HG03439 (cell line): Measurements from ENCODE around the gene KRTAP10-4.
"Not testable (repeated sequence)": the region's sequence is repeated elsewhere in the genome, so short reads cannot be mapped to it uniquely, and the experiment has no call there.

Source experiments
- ATAC-seq: cut with Tn5 transposase; IDR thresholded peaks from one replicate; pipeline ENCODE4 v1.9.1; 2021; ENCODE audit warnings: mild to moderate bottlenecking, moderate library complexity; ENCODE audit not compliant: unreplicated experiment

The KRTAP10-4 gene

DNA sequence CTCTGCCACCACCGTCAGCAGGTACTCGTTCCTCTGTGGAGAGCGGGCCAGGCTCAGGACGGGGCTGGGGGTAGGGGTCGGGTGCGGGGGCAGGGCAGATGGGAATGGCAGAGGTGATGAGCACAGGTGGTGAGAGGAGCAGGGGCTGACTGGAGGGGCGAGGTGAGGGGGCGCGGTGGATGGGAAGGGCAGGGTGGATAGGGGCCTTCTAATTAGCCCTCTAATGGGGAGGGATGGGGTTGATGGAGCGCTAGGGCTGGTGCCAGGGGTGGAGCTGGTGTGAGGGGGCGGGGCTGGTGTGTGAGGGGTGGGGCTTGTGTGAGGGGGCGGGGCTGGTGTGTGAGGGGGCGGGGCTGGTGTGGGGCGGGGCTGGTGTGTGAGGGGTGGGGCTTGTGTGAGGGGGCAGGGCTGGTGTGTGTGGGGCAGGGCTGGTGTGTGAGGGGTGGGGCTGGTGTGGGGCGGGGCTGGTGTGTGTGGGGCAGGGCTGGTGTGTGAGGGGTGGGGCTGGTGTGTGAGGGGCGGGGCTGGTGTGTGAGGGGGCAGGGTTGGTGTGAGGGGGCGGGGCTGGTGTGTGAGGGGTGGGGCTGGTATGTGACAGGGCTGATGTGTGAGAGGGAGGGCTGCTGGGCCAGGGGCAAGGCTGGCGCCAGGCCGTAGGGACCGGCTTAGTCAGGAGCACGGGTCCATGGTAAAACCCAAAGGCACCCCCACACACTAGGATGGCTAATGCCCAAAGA, 39.5 kb upstream of the KRTAP10-4 start:
- ATAC-seq, result no peak

DNA sequence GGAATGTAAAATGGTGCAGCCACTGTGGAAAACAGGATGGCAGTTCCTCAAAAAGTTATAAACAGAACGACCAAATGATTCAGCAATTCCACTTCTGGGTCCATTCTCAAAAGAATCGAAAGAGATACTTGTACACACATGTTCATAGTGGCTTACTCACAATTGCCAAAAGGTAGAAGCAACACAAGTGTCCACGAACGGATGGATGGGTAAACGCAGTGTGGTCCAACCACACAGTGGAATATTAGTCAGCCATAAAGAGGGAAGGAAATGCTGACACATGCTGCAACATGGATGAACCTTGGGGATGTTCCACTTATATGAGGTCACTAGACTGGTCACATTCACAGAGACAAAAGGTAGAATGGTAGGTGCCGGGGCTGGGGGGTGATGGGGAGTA, 38.8 kb upstream of the KRTAP10-4 start:
- no peak for ATAC-seq

DNA sequence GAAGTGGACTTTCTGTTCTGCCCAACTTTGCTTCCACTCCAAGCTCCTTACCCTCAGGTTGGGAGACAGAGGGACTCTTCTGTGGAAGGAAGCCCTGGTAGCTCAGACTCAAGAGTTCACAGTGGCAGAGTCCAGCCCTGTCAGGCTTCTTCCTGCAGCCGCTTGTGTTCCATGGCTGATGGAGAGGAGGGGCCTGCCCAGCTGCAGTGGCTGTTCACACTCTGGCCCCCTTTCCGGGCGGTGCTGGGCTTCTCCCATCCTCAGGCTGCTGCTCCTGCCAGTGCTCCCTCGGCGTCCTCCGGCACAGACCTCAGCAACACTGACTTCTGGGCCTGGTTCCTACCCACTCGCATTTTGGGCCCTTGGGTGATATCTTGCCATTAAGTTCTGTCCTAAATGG, 37.6 kb upstream of the KRTAP10-4 start:
- no peak for ATAC-seq

DNA sequence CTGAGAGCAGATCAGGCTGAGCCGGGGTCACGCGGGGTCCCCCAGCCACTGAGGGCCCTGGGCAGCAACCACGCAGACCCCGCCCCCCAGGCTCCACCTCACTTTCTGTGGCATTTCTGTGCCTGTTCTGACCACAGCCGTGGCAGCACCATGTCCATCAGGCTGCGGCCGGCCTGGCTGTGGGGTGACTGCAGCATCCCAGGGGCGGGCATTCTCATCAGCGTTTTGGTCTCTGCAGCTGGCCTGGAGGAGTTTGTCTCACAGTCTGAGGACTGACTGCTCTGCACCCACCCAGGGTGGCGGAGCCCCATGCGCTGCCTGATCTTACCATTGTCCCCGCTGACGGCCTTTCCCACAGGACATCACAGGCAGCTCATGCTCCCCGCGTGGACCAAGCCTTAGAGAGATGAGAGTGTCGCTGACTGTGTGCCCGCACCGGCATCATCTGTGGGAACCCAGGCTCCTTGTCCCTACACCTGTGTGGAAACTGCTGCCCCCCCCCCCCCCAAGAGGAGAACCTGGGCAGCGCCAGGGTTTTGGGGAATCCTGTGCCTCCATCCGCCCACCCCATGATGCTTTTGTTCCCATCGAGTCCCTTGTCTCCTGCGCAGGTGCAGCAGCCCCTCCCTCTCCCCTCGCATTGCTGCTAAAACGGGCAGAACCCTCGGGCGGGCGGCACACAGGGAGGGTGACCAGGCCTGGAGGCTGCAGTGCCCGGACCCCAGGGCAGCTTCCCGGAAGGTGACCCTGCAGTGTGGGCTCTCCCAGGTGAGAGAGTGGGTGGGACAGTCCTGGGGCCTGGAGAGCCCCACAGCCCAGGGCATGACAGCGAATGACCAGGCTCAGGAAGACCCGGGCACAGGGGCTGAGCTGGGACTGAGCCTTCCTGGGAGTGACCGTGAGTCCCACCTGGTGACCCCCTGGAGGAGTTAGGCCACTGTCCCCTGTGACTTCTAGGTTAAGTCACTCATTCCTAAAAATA, 35.3 kb upstream of the KRTAP10-4 start:
- ATAC-seq, result no peak

DNA sequence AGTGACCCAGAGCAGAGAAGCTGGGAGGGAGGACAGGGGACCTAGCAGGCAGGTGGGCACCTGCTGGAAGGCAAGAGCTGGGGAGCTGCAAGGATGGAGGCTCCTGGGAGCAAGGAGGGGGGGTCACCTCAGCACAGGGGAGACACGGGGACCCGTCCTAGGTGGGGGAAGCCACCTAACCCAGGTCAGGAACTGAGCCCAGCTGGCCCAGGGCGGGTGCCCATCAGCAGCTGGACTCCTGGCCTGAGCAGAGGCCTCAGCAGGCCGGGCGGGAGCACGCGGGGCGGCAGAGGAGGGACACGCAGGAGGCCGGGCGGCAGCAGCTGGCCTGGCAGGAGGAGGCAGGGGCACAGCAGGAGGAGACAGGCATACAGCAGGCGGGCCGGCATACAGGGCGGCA, 34.5 kb upstream of the KRTAP10-4 start:
- no peak for ATAC-seq

DNA sequence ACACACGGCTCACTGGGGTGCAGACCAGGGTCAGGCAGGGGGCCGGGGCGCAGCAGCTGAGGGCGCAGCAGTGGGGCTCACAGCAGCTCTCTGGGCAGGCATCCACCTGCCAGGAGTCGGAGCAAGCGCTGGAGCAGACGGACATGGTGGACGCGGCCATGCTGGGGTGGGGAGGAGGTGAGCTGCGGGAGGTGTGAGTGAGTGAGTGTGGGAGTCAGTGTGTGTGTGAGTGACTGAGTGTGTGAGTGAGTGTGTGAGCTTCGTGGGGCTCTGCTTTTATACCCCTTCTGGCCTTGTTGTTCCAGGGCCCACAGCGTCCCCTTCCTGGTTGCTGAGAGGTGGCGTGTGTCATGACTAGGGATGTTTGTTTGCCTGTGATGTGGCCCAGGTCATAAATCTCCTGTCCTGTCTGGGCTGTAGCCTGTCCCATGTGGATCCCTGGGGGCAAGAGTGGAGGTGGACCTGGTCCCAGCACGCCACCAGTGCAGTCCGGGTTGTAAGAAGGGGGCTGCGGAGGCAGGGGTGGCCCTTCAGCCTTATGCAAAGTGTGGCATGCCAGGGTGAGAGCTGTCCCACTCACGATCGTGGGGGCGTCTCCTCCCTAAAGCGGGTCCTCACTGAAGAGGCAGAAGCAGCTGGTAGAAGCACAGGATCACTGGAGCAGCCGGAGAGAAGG, 33.4 kb upstream of the KRTAP10-4 start, which contains the start of gene KRTAP10-1:
TSS of gene KRTAP10-1 (minus strand) at position 205 of the 676 bp plus-strand sequence. CDS start at position 160, 45 bp downstream.
- no peak for ATAC-seq

DNA sequence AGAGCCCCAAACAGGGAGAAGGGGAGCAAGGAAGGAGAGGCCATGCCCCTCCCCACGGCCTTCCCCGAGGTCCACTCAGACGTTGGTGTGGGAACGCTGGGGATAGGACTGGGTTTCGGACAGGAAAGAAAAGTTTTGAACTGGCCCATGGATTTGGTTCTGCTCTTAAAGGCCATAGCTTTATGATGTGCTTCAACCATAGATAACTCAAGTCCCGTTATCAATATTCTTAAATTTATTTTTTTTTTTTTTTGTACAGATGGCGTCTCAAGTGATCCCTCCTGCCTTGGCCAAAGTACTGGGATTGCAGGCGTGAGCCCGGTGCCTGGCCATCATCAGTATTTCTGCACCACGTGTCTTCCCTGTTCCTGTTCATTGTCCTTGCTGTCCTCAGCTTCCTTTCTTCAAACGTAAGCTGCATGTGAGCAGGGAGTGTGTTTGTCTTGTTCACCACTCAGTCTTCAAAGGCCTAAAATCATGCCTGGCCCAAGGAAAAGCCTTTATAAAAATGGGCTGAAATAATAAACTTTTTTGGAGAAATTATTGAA, 32.7 kb upstream of the KRTAP10-4 start:
- ATAC-seq, result no peak

DNA sequence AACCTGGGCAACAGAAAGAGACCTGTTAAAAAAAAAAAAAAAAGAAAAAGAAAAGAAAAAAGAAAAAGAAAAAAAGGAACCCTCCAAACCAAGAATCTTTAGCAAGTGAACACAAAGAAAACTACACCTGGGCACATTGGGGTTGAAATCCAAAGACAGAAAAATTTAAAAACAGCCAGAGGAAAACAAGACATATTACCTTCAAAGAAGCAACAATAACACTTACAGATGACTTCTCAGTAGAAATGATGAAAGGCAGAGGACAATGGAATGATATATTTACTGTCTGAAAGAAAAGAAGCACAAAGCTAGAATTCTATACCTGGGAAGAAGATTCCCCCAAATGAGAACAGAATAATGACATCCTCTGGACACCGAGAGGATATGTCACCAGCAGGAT, 30.8 kb upstream of the KRTAP10-4 start:
- ATAC-seq, result no peak

DNA sequence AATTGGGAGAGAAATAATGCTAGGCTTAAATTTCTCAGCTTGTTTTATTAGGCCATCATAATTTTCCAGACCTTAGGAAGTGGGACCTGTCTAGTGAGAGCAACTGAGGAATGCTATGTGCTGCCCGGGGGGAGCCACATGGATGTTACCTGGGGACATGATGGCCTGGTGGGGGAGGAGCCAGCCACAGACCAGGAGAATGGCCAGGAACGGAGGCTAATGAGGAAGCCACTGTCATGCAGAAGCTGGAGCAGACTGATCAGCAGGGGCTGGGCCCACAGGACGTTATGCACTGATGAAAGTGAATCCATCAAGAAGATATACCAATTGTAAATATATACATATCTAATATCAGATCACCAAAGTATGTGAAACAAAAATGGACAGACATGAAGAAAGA, 29.0 kb upstream of the KRTAP10-4 start:
- no peak for ATAC-seq

DNA sequence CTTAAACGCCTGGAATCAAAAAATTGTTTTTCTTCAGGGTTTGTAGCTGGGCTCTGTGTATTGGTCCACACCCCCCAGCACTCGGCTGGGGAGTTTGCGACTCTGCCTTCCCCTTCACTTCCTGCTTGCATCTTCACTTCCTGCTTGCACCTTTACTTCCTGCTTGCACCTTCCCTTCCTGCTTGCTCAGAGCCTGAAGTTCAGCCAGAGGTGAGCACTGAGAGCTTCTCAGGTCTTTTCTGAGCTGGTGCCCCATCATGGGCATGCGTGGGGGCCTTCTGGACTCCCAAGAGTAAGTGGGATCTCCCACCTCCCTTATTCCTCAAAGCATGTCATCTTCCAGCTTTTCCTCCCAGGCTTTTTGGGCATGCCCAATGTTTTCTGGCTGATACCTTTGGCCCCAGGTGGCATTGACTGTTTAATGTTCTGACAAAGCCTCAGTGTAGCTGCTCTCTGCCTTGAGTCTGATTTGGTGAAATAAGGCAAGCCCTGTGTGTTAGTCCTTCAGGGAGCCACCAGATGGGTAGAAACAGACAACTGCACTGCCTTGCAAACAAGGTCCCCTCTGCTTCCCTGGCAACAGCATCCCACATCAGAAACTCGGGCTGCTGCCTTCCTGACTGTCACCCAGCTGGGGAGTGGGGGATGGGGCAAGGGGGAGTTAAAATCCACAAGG, 25.7 kb upstream of the KRTAP10-4 start:
- no peak for ATAC-seq

DNA sequence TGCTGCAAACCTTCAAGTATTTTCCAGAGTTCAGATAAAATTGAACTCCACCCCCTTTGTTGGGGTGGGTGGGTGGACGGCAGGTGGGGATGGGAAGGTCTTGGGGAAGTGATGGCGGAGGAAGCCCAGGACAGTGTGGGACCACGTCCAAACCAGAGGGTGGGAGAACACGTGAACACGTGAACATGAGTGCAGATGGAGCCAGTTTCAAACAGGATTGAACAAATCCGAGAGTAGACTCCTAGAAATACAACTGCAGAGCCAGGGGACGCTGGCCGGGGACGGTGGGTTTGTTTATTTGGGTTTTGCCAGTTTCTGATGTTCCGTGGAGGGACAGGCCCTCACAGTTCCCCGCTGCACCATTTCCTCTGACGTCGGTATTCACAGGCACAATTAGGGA, 25.1 kb upstream of the KRTAP10-4 start:
- no peak for ATAC-seq

DNA sequence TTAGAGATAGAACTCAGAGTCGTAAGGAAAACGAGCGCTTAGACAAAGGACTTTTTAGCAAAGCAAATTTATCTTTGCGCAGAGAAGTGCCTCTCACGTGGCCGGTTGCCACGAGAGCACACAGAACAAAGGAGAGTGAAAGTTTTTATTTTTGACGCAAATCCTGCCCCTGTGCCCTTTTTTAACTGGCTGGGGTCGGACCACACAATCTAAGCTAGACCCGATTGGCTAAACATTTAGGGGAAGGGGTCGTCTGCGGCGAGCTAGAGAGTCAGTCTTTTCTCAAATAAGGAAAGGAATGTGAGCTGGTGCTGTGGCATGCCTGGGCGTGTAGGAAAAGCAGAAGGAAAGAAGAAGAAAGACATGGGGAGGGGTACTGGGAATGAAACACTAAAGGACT, 24.6 kb upstream of the KRTAP10-4 start:
- ATAC-seq, result no peak

DNA sequence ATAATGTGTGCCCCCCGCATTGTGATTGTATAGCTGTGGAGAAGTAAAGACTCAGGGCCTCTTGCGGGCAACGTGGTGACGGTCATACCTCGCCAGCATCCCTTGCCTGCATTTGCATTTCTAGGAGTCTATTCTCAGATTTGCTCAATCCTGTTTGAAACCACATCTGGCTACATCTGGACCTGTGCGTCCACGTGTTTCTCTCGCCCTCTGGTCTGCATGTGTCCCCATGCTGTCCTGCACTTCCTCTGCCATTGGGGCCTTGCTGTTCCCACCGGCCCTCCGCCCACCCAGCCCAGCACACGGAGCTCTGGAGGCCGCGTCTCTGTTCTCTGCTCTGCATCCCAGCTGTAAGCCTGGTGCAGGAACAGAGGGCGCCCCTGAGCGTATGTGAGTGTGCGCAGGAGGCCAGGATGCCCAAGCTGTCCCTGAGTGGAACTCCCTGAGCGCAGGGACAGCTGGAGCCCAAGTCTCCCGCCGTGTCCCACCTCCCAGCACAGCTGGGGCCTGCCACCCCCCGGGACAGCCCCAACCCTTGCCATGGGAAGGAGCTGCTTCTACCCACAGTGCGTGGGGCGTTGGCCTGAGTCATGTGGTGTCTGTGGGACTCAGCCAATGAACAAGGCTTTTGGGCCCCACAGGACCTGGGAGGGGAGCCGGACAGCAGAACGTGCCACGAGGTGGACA, 23.9 kb upstream of the KRTAP10-4 start:
- ATAC-seq, result no peak

DNA sequence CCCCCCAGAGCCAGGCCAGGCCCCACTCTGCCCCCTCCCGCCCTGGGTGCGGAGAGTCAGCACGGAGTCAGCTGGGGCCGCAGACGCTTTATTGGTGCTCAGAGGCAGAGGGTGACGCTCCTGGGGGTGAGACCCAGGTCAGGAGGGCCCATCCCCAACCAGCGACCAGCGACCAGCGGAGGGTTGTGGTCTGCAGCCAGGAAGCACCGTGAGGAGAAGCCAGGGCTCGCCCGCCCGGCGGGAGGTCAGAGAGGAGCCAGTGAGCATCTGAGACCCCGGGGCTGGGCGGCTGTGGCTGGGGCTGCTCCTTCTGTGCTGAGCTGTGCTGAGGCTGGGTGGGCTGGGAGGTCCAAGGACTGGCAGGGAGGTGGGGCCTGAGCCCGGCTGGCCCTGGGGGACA, 23.2 kb upstream of the KRTAP10-4 start:
- not testable (repeated sequence) for ATAC-seq

DNA sequence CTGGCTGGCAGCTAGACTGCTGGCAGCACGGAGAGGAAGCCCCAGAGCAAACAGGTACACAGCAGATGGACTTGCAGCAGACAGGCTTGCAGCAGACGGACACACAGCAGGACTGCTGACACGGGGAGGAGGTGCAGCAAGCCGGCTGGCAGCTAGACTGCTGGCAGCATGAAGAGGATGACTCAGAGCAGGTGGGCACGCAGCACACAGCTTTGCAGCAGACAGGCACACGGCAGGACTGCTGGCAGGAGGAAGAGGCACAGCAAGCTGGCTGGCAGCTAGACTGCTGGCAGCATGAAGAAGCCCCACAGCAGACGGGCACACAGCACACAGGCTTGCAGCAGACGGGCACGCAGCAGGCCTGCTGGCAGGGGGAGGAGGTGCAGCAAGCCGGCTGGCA, 22.7 kb upstream of the KRTAP10-4 start:
- no peak for ATAC-seq

DNA sequence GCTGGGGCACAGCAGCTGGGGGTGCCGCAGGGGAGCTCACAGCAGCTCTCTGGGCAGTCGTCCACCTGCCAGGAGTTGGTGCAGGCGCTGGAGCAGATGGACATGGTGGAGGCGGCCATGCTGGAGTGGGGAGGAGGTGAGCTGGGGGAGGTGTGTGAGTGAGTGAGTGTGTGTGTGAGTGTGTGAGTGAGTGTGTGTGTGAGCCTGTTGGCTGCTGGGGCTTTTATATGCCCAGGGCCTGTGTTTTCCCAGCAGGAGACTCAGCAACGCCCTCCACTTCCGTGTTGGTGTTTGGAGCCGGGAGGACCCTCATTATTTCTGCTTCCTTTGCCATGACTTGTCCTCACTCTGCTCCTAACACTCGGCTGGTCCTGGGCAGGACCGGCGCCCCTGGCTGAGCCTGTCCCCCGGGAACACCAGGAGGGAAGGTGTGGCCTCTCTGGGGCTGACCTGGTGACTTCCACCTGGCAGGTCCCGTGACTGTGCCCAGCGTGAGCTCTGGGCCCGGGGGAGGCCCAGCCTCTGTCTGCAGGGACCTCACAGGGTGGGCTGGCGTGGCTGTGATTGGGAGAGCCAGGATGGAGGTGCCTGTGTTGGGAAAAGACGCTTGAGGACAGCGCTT, 22.1 kb upstream of the KRTAP10-4 start, which contains the start of gene KRTAP10-2:
TSS of gene KRTAP10-2 (minus strand) at position 166 of the 622 bp plus-strand sequence. CDS start at position 119, 47 bp downstream.
- no peak for ATAC-seq

DNA sequence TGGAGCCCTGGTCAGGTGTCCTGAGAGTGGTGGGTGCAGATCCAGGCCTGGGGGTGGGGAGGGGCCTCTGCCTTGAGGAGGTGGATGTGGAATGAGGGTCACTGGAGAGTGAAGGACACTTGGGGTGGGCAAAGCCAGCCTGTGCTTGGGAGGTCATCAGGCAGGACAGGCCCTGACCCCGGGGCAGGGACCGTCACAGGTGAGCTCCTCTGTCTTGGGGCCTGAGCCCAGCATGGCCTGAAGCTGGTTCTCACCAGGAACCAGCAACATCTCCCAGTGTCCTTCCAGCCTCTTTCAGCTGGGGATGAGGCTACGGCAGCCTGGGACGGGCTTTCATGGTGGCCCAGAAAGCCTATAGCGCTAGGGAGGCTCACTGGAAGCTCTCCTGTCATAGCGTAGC, 21.4 kb upstream of the KRTAP10-4 start:
- no peak for ATAC-seq

DNA sequence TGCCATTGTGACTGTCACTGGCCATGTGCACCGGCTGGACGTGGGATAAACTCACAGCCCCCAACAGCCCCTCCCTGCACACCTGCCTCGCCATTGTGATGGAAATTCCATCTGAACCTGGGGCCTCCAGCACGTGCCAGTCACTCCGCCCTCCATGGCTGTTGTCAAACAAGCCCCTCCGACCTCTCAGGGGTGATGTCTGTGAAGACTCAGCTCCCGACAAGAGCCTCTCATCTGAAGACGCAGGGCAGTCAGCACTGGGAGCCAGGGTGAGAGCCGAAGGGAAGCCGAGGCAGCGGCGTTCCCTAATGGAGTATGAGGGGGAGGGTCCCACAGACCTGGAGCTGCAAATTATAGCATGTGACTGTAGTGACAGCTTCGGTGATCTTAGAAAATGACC, 20.8 kb upstream of the KRTAP10-4 start:
- no peak for ATAC-seq

DNA sequence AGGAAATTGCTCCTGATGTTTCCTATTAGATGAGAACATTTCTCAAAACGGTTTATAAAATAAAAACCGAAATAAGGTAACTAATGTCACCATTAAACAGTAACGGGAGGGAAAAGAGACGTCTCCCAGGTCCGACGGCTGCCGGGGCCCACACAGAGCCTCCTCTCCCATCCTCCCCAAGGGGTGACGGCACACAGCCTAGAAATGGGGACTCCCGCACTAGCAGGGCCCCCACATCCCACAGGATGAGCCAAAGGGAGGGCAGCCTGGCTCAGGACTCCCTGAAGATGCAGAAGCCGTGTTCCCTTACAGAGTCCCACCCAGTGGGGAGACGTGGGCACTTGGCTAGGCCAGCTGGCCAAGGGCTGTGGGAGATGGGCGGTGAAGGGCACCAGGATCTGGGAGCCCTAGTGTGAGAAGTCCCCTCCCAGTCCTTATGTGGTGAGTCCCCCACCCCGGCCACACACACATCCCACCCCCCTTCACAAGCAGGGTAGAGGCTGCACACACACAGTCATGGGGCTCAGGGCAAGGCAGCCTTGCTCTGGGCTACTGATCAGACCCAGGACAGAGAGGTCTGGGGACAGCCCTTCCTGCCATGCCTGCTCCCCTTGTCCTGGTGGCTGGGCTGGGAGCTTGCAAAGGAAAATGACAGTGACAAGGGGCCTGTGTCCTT, 18.2 kb upstream of the KRTAP10-4 start:
- no peak for ATAC-seq
